SW480 (cell line): Measurements from ENCODE around the gene ADGRL1.
A peak's percentile ranks its signal among the peaks of the same experiment; 100 is the strongest.

Experiments used
- DNase-seq: peaks from one replicate; pipeline ENCODE4 v3.0.0-alpha.2; 2016; ENCODE audit warnings: low spot score

The ADGRL1 gene

GRCh38 chr19:14138576-14139265, 67.2 kb downstream of the ADGRL1 start:
- no peak for DNase-seq

- peak; percentile 100 for DNase-seq
These were observed 69.3 kb downstream of the ADGRL1 start, which contains the start of gene ASF1B for GRCh38 chr19:14136509-14137281. Gene ASF1B, minus strand, starts transcription at chr19:14136589. Its CDS starts 133 bp downstream, at chr19:14136456.

GRCh38 chr19:14135985-14136508, 69.9 kb downstream of the ADGRL1 start:
- DNase-seq, result no peak

- DNase-seq, result no peak
These were observed 70.6 kb downstream of the ADGRL1 start for GRCh38 chr19:14135355-14135754.

GRCh38 chr19:14127929-14128509, 78.0 kb downstream of the ADGRL1 start:
- DNase-seq, result no peak

- DNase-seq, result no peak
These were observed 78.8 kb downstream of the ADGRL1 start for GRCh38 chr19:14127176-14127575.

- DNase-seq, result no peak
These were observed 83.0 kb downstream of the ADGRL1 start for GRCh38 chr19:14122924-14123323.

- no peak for DNase-seq
These were observed 85.5 kb downstream of the ADGRL1 start for GRCh38 chr19:14120497-14120780.

GRCh38 chr19:14119644-14120496, 86.1 kb downstream of the ADGRL1 start:
- DNase-seq, result no peak

GRCh38 chr19:14119146-14119545, 86.8 kb downstream of the ADGRL1 start:
- no peak for DNase-seq

GRCh38 chr19:14118165-14119051, 87.6 kb downstream of the ADGRL1 start:
- peak; percentile 43 for DNase-seq

- peak; percentile 97 for DNase-seq
These were observed 88.3 kb downstream of the ADGRL1 start, which contains the start of gene PRKACA for GRCh38 chr19:14117668-14118164. Gene PRKACA, minus strand, starts transcription at chr19:14117762. Its CDS starts 215 bp downstream, at chr19:14117547.

- no peak for DNase-seq
These were observed 88.9 kb downstream of the ADGRL1 start for GRCh38 chr19:14116918-14117578.

GRCh38 chr19:14116525-14116917, 89.4 kb downstream of the ADGRL1 start:
- DNase-seq, result no peak

GRCh38 chr19:14115756-14116155, 90.2 kb downstream of the ADGRL1 start:
- no peak for DNase-seq

- peak; percentile 39 for DNase-seq
These were observed 91.1 kb downstream of the ADGRL1 start for GRCh38 chr19:14114854-14115253.

- DNase-seq, result no peak
These were observed 91.5 kb downstream of the ADGRL1 start for GRCh38 chr19:14114439-14114838.

GRCh38 chr19:14113762-14114414, 92.1 kb downstream of the ADGRL1 start:
- no peak for DNase-seq

- DNase-seq, result no peak
These were observed 93.1 kb downstream of the ADGRL1 start for GRCh38 chr19:14112809-14113385.
